IMR-90 (cell line): ENCODE data around the gene ZC3H14. TPM values are rescaled to one million over a fixed set of nuclear protein-coding genes. Genes with fewer than 3 reads are reported as not detected.

Source experiments
- ATAC-seq: fragments of 200-7000 bp; cut with Tn5 transposase; 2 replicates; pipeline ENCODE4 v1.9.1; 2020; ENCODE audit warnings: low read depth, mild to moderate bottlenecking, moderate library complexity
- BruUV-seq: library from RNA; stranded (reverse); fragments of 400-500 nt; replicated peaks from 2 replicates; lab custom pipeline; 2021; lab: Mats Ljungman, UMichigan
- CTCF ChIA-PET: fragments of 300-600 bp; formaldehyde crosslinking; extraction: SDS; loops from one replicate; lab custom pipeline; 2021; ENCODE audit warnings: antibody characterized with exemption; lab: Yijun Ruan, JAX
- POLR2A ChIA-PET: fragments of 300-600 bp; sonication (Branson Sonifier 250); formaldehyde crosslinking; loops from one replicate; lab custom pipeline; 2022; ENCODE audit warnings: antibody characterized with exemption; ENCODE audit not compliant: unreplicated experiment; lab: Charles Lee
- DNase-seq: peaks from one replicate; pipeline ENCODE4 v3.0.0; 2013
- H2AFZ ChIP-seq: replicated peaks from 2 replicates; pipeline ENCODE3; 2013; ENCODE audit warnings: low read length, mild to moderate bottlenecking; ENCODE audit not compliant: poor library complexity
- H2AK5ac ChIP-seq: 2 replicates; pipeline ENCODE4 v1.6.1; 2013; ENCODE audit warnings: low read depth, low read length, inconsistent platforms
- H2AK9ac ChIP-seq: replicated peaks from 2 replicates; pipeline ENCODE3; 2013; ENCODE audit warnings: mild to moderate bottlenecking, low read depth, low read length, moderate library complexity; ENCODE audit not compliant: poor library complexity
- H2BK120ac ChIP-seq: 2 replicates; pipeline ENCODE4 v1.6.1; 2013; ENCODE audit warnings: low read depth, low read length, inconsistent platforms
- H2BK15ac ChIP-seq: 3 replicates; pipeline ENCODE4 v1.6.1; 2013; ENCODE audit warnings: low read depth, low read length, inconsistent platforms
- H2BK20ac ChIP-seq: 2 replicates; pipeline ENCODE4 v1.6.1; 2013; ENCODE audit warnings: low read depth, mild to moderate bottlenecking, inconsistent platforms, low read length, moderate library complexity
- H2BK5ac ChIP-seq: 2 replicates; pipeline ENCODE4 v1.6.1; 2013; ENCODE audit warnings: mild to moderate bottlenecking, low read depth, low read length, inconsistent platforms; ENCODE audit not compliant: poor library complexity, severe bottlenecking
- H3K14ac ChIP-seq: replicated peaks from 2 replicates; pipeline ENCODE4 v1.6.1; 2013; ENCODE audit warnings: low read depth, low read length, inconsistent platforms
- H3K18ac ChIP-seq: 2 replicates; pipeline ENCODE4 v1.6.1; 2013; ENCODE audit warnings: low read depth, low read length, control low read depth
- H3K23ac ChIP-seq: 2 replicates; pipeline ENCODE4 v1.6.1; 2013; ENCODE audit warnings: low read depth, low read length, inconsistent platforms
- H3K27ac ChIP-seq: 2 replicates; pipeline ENCODE4 v1.5.1; 2013; ENCODE audit warnings: mild to moderate bottlenecking, control low read depth, low read length; ENCODE audit not compliant: insufficient read depth
- H3K27me3 ChIP-seq: 2 replicates; pipeline ENCODE4 v1.6.1; 2013; ENCODE audit warnings: low read length; ENCODE audit not compliant: control insufficient read depth, insufficient read depth
- H3K36me3 ChIP-seq: 2 replicates; pipeline ENCODE4 v1.6.1; 2013; ENCODE audit warnings: low read length, mixed read lengths; ENCODE audit not compliant: control insufficient read depth, insufficient read depth
- H3K4ac ChIP-seq: 2 replicates; pipeline ENCODE4 v1.6.1; 2013; ENCODE audit warnings: low read depth, low read length, inconsistent platforms
- H3K4me1 ChIP-seq: 2 replicates; pipeline ENCODE4 v1.6.1; 2013; ENCODE audit warnings: low read length, mixed read lengths; ENCODE audit not compliant: control insufficient read depth, insufficient read depth
- H3K4me2 ChIP-seq: 2 replicates; pipeline ENCODE4 v1.6.1; 2013; ENCODE audit warnings: low read depth, mild to moderate bottlenecking, control low read depth, low read length, moderate library complexity
- H3K4me3 ChIP-seq: 2 replicates; pipeline ENCODE4 v1.5.1; 2013; ENCODE audit warnings: low read depth, mild to moderate bottlenecking, control low read depth, low read length, moderate library complexity; ENCODE audit not compliant: insufficient read depth
- H3K56ac ChIP-seq: 2 replicates; pipeline ENCODE4 v1.6.1; 2013; ENCODE audit warnings: low read length, inconsistent platforms; ENCODE audit not compliant: insufficient read depth; ENCODE audit errors: extremely low read depth
- H3K79me1 ChIP-seq, 2 experiments: 2 replicates each; pipeline ENCODE4 v1.6.1; 2013; ENCODE audit warnings: low read length in 2 of 2, inconsistent platforms in 1 of 2, low read depth in 1 of 2
- H3K9ac ChIP-seq: 2 replicates; pipeline ENCODE4 v1.6.1; 2013; ENCODE audit warnings: low read depth, low read length, control low read depth
- H3K9me1 ChIP-seq: 2 replicates; pipeline ENCODE4 v1.6.1; 2013; ENCODE audit warnings: low read length, inconsistent platforms; ENCODE audit not compliant: insufficient read depth
- H3K9me3 ChIP-seq: 2 replicates; pipeline ENCODE4 v1.6.1; 2013; ENCODE audit warnings: low read length; ENCODE audit not compliant: control insufficient read depth, insufficient read depth
- H4K20me1 ChIP-seq: 2 replicates; pipeline ENCODE4 v1.6.1; 2013; ENCODE audit warnings: low read length, inconsistent platforms; ENCODE audit not compliant: insufficient read depth
- H4K5ac ChIP-seq: 2 replicates; pipeline ENCODE4 v1.6.1; 2013; ENCODE audit warnings: mild to moderate bottlenecking, low read depth, low read length, control low read depth
- H4K8ac ChIP-seq, 2 experiments: 2 replicates each; pipeline ENCODE4 v1.6.1; 2013; ENCODE audit warnings: low read depth in 2 of 2, low read length in 2 of 2, control low read depth in 1 of 2, inconsistent platforms in 1 of 2
- H4K91ac ChIP-seq: 2 replicates; pipeline ENCODE4 v1.6.1; 2013; ENCODE audit warnings: low read depth, low read length, inconsistent platforms; ENCODE audit not compliant: insufficient read depth
- BHLHE40 ChIP-seq: fragments of 150-350 bp; IDR thresholded peaks from 2 replicates; pipeline ENCODE4 v1.6.1; 2016; ENCODE audit warnings: mild to moderate bottlenecking, low read depth, low read length
- CEBPB ChIP-seq: IDR thresholded peaks from 2 replicates; pipeline ENCODE4 v1.6.1; 2012; ENCODE audit warnings: low read depth, low read length, improper control_type of control experiment
- FOS ChIP-seq: fragments of 150-350 bp; IDR thresholded peaks from 2 replicates; pipeline ENCODE4 v1.6.1; 2016; ENCODE audit warnings: low read depth, low read length
- MAFK ChIP-seq: IDR thresholded peaks from 2 replicates; pipeline ENCODE4 v1.6.1; 2012; ENCODE audit warnings: low read depth, low read length, improper control_type of control experiment
- WGBS, 2 experiments: methylation state at CpG; one replicate each; pipeline versions ENCODE4 v1.1.5 to v1.1.7; 2013; ENCODE audit warnings: missing lambda C conversion rate in 2 of 2; ENCODE audit not compliant: insufficient read length in 1 of 2; ENCODE audit errors: extremely low coverage in 2 of 2; 5-methylcytosine and 5-hydroxymethylcytosine counted together
- dilution Hi-C: fragments of 300-500 bp; cut with HindIII; formaldehyde crosslinking; loops from one replicate; pipeline ENCODE4 v1.14.3; 2018; ENCODE audit warnings: low sequenced_read_pairs; ENCODE audit not compliant: unreplicated experiment
- in situ Hi-C: fragments of 300-500 bp; cut with MboI; formaldehyde crosslinking; loops from 3 replicates; pipeline ENCODE4 v1.14.3; 2019; ENCODE audit warnings: low sequenced_read_pairs, inconsistent platforms, mixed read lengths
- intact Hi-C: fragments of 100-400 bp; cut with micrococcal nuclease; formaldehyde crosslinking; loops from 2 replicates; pipeline ENCODE4 v1.10.0; 2022
- polyA plus RNA-seq, 3 experiments: library from polyadenylated mRNA; depleted of rRNA; stranded (reverse); fragments of >200 nt; gene quantifications; 2 replicates each; pipeline ENCODE4 v1.2.3, GENCODE V29; 2012; ENCODE audit warnings: low replicate concordance in 1 of 3
- total RNA-seq: library from RNA; depleted of rRNA; stranded (reverse); fragments of >200 nt; gene quantifications from 2 replicates; pipeline ENCODE4 v1.2.3, GENCODE V29; 2012
- TF ChIP-seq, protein P1 (sequence below): fragments of 150-350 bp; IDR thresholded peaks from 2 replicates; pipeline ENCODE4 v1.6.1; 2016; ENCODE audit warnings: low read depth, mild to moderate bottlenecking, low read length, moderate library complexity, borderline replicate concordance
- TF ChIP-seq, protein P2 (sequence below): conservative IDR thresholded peaks from 2 replicates; pipeline ENCODE4 v1.5.1; 2012; ENCODE audit warnings: mild to moderate bottlenecking, low read depth, low read length, improper control_type of control experiment

Gene ZC3H14
- total and polyA plus RNA-seq, 2 of the 4 experiments (the other 2 are of a cell fraction): 72.5 to 111 TPM

GRCh38 chr14:88518592-88519512 is 44.0 kb upstream of the ZC3H14 start:
- H2BK120ac ChIP-seq: no peak overlapping the region
- H2BK15ac ChIP-seq: no peak overlapping the region
- H3K9me1 ChIP-seq: no peaks in the 10 kb centered on the region; the same call in 1 of the 2 replicates
- H3K14ac ChIP-seq: no peak overlapping the region
- H3K23ac ChIP-seq: no peak overlapping the region
- H2BK5ac ChIP-seq: peak overlapping the region; percentile 77
- in situ Hi-C loops: no loop called here
- intact Hi-C loops: no loop called here
- H3K36me3 ChIP-seq: peaks cover 8% of the 10 kb centered on the region
- no peak overlapping the region for H2AK5ac ChIP-seq
- peak; percentile 88 for DNase-seq
- peaks cover 2% of the 10 kb centered on the region; the same call in 1 of the 2 replicates for H3K4me1 ChIP-seq
- no peak overlapping the region for H4K91ac ChIP-seq
- no peaks in the 10 kb centered on the region for H3K27me3 ChIP-seq
- peak; percentile 89 for ATAC-seq
- no peak overlapping the region for H3K27ac ChIP-seq
- no peak overlapping the region for H4K8ac ChIP-seq
- no peak overlapping the region for H3K9ac ChIP-seq
- TF ChIP-seq, protein P1, sequence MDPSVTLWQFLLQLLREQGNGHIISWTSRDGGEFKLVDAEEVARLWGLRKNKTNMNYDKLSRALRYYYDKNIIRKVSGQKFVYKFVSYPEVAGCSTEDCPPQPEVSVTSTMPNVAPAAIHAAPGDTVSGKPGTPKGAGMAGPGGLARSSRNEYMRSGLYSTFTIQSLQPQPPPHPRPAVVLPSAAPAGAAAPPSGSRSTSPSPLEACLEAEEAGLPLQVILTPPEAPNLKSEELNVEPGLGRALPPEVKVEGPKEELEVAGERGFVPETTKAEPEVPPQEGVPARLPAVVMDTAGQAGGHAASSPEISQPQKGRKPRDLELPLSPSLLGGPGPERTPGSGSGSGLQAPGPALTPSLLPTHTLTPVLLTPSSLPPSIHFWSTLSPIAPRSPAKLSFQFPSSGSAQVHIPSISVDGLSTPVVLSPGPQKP: no peak
- TF ChIP-seq FOS (peak; percentile 86), CEBPB (no peak), MAFK (peak; percentile 90), BHLHE40 (0 out of 2 replicates have a peak, but pooled peaks have one; percentile 18)
- TF ChIP-seq, protein P2, sequence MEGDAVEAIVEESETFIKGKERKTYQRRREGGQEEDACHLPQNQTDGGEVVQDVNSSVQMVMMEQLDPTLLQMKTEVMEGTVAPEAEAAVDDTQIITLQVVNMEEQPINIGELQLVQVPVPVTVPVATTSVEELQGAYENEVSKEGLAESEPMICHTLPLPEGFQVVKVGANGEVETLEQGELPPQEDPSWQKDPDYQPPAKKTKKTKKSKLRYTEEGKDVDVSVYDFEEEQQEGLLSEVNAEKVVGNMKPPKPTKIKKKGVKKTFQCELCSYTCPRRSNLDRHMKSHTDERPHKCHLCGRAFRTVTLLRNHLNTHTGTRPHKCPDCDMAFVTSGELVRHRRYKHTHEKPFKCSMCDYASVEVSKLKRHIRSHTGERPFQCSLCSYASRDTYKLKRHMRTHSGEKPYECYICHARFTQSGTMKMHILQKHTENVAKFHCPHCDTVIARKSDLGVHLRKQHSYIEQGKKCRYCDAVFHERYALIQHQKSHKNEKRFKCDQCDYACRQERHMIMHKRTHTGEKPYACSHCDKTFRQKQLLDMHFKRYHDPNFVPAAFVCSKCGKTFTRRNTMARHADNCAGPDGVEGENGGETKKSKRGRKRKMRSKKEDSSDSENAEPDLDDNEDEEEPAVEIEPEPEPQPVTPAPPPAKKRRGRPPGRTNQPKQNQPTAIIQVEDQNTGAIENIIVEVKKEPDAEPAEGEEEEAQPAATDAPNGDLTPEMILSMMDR: no peak
- H3K56ac ChIP-seq: no peak overlapping the region
- BruUV-seq: no TSS peak
- CTCF ChIA-PET: no interaction called here
- dilution Hi-C loops: no loop called here
- POLR2A ChIA-PET: no interaction called here
- H4K5ac ChIP-seq: no peak overlapping the region
- peak overlapping the region; percentile 58; the same call in 1 of the 2 replicates for H3K4me2 ChIP-seq
- no peak overlapping the region for H3K18ac ChIP-seq
- peaks cover 8% of the 10 kb centered on the region; the same call in 1 of the 2 replicates for H4K20me1 ChIP-seq
- peaks cover 34 to 37% of the 10 kb centered on the region in 2 experiments for H3K79me1 ChIP-seq
- no peak overlapping the region for H3K4me3 ChIP-seq
- H3K9me3 ChIP-seq: no peaks in the 10 kb centered on the region
- H3K4ac ChIP-seq: no peak overlapping the region
- H2AK9ac ChIP-seq: no peak overlapping the region
- H2BK20ac ChIP-seq: no peak overlapping the region
- WGBS, 2 experiments: no CpG with 5 or more reads among the region's 5 CpGs
- H2AFZ ChIP-seq: no peak overlapping the region
